HG02571 (cell line): ENCODE measurements around the gene STARD3NL.
A peak's percentile ranks its signal among the peaks of the same experiment; 100 is the strongest.
"Not testable (repeated sequence)": the region's sequence is repeated elsewhere in the genome, so short reads cannot be mapped to it uniquely, and the experiment has no call there.

Experiments
- ATAC-seq: cut with Tn5 transposase; IDR thresholded peaks from one replicate; pipeline ENCODE4 v1.9.1; 2021; ENCODE audit warnings: mild to moderate bottlenecking, moderate library complexity; ENCODE audit not compliant: unreplicated experiment

STARD3NL gene

DNA sequence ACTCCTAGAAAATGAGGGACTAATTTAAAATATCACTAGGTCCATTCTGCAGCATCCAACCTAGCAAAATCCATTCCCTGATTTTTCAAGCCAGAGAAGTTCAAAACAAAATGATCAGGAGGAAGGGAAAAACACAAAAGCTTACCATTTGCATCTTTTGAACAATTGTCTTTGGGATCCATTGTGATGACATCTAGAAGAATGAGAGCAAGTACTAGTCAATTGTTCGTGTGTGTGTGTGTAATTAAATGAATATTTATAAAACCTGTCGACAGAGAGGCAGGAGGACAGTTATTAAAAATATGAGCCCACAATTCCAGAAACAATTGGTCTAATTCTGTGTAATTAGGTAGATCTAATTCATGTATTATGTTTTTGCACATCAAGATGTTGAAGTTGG lies 84.0 kb downstream of the STARD3NL start:
- ATAC-seq: not testable (repeated sequence)

DNA sequence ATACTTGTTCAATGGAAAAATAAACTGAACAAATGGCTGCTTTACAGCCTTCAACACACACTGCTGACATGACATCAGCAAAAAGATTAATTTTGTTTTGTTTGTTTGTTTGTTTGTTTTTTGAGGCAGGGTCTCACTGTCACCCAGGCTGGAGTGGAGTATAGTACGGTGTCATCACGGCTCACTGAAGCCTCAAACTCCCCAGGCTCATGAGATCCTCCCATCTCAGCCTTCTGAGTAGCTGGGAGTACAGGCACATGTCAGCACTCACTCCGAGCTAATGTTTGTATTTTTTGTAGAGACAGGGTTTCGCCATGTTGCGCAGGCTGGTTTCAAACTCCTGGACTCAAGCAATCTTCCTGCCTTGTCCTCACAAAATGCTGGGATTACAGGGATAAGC lies 84.5 kb downstream of the STARD3NL start:
- no peak for ATAC-seq

DNA sequence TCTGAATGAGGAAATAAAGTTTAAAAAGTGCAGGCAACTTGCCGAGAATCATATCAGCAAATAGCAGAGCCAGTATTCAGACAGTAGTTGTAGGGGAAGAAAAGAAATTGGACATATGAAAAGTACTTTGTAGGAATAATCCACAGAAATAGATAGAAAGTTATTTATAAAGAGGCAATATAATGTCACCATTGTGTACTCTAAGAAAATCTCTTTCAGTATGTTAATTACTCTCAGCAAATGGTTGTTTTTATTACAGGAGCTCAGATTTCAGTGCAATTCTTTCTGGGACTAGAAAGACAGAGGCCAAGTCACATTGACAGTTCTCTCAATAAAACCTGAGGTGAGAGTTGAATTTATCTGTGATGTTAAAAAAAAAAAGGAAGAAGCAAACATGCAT lies 85.2 kb downstream of the STARD3NL start:
- not testable (repeated sequence) for ATAC-seq

DNA sequence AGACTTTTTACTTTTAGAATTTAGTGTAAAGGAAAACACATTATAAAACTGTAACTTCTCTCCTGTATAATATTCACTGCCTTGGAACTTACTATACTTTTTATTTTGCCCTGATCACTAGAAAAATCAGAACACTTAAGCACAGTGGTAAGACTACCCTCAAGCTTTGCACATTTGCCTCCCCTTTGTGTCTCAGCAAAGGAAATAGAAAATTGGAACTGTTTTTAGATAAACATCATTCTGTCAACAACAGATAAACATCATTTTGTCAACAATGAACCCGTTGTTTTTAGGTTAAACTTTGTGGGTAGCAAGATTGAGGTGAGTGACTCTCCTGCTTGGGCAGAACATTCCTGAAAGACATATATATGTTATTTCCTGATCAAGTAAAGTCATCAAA lies 86.6 kb downstream of the STARD3NL start:
- ATAC-seq: not testable (repeated sequence)

DNA sequence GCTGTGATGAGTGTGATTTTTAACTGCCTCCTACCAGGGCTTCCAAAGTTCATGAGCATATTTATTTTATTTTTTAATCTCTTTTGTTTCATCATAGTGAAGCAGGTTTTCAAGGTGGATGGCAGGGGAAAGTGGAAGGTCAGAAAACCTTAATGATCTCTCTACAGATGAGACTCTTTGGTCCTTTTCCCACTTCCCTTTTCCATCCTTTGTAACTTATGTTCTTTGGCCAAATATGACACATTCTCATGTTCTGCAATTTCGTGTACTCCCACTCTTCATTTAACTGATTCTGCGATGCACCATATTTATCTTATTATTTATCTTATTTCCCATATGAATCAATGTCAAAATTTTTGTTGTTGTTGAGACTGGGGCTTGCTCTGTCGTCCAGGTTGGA lies 87.9 kb downstream of the STARD3NL start:
- ATAC-seq: not testable (repeated sequence)

DNA sequence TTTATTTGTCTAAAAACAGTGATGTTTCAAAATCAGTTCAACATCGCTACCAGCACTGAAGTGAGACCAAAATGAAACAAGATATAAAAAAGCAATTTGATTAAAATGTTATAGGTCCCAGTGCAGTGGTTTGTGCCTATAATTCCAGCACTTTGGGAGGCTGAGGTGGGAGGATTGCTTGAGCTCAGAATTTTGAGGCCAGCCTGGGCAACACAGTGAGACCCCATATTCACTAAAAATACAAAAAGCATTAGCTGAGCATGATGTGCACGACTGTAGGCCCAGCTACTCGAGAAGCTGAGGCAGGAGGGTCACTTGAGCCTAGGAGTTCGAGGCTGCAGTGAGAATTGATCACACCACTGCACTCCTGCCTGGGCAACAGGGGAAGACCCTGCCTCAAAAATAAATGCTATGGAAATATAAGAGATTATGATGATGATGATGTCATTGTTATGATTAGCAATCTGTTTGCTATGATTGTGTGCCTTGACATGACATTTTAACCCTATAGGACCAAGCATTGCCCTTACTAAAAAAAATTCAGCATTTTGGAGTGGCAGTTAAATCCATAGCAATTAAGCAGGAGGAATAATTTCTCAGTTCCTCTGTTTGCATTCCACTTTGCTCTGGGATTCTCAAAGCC lies 91.8 kb downstream of the STARD3NL start:
- not testable (repeated sequence) for ATAC-seq

DNA sequence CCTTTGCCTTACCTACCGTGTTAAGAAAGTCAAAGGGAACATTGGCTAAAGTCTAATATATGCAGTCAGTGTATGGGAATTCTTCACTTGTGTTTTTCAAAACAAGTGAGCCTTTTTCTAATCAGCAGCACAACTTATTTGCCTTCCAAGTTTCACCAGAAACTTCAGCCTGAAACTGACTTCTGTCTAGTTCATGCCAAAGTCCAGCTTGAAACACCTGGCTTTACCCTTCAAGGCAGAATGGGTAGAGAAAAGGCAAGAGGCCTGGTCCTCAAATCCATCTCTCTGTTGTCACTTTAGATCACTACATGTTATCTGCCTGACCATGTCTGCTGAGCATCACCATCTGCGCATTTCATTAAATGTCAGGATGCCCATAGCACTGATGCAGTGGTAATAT lies 92.4 kb downstream of the STARD3NL start:
- ATAC-seq: peak; percentile 53

DNA sequence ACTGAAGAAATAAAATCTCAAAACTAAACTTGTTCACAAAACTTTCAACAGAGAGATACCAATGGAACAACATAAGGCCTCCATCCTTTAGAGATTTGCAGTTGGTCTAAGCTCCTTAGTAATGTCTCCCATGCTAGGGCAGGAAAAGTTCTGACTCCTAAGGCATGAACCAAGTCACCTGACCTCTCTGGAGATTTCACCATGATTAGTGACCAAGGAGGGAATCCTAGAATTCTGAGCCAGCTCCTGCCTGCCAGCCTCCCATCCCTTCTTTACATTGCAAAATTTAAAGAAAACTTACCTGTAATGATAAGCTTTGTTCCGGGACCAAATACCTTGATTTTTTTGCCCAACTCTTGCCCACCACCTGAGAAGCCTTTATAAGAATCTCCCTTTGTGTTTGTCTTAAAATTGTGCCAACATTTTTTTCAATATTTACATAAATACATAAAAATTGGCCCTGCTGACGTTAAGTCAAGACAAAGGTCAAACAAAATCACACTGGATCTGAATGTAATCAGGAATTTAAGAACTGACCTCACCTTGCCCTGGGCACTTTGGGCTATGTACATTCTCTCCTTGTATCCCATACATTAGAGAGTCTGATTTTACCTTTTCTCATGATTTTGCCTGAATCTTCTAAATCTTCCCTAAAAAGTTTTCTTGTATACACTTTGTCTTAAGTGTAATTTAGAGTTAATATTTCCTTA lies 95.4 kb downstream of the STARD3NL start, which contains the start of gene TARP:
Gene TARP, minus strand, starts transcription at position 351 of the 710 bp plus-strand sequence.
- ATAC-seq: no peak

DNA sequence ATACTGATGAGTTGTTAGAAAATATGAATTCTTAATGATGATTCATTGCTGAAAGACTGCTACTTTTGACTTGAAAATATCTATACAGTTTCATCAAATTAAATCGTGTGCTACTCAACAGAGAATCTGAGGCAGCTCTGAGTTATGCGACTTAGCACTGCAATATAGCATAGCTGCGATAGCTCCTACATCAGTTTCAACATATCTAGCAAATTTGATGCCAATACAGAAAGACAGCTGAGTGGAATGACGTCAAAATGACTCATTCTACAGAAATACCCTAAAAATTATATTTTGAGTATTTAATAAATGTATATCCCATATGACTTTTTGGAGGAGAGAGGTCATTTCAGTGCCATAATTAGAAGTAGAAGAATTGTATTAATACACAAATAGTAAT lies 96.4 kb downstream of the STARD3NL start:
- ATAC-seq: no peak

DNA sequence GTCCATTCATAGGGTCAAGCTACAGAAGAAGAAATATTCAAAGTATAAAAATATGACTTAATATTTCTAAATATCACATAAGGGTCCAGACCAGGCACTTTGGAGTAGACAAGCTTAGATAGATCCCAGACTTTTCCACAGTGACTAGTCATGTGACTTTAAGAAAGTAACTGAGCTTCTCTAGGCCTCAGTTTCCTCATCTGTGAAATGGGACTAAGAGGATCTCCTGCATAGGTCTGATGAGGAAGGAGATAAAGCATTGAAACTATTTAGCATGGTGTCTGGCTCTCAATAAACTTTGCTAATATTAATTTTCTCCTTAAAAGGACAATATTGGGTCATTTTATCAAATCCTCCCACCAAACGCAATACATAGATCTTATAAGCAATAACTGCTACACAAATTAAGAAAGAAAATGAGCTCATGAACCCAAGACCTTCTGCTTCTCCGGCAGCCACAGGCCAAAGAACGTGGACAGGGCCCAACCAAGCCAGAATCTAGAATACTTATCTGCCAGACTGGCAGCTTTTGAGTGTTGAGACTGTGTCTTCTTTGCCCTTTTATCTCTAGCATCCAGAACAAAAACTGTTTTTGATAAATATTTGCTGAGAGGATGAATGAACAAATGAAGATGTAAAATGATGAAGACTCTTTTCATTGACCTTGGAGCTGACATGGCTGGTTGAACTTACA lies 97.0 kb downstream of the STARD3NL start:
- ATAC-seq: no peak

DNA sequence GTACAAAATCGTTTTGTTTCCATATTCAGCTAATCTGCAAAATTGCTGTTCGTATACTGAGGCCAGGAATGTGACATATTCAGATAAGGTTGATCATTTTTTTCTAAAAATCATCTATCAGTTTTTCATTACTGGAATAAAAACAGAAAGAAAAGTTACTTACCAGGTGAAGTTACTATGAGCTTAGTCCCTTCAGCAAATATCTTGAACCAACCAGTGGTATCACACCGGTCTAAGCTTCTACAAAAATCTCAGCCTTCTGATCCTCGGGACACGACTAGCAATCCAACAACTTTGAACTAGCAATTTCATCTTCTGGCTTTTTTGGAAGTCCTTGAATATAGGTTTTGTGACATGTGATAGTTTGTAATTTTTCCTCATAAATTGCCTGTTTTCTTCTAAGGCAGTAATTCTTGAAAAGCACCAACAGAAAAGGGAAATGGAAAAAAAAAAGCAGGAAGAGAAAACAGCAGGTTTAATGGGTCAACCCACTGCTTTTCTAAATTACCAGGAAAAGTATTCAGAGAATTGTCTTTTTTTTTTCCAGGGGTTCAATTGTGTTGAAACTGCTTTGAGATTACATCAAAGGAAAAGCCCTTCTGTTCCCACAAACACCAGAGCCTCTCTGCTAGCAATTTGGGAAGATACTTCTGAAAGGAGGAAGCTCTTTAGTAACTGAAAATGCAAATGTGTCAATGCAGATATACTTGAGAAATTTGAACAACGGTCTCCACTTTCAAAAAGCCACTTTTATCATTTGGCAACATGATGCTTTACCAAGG lies 98.2 kb downstream of the STARD3NL start:
- no peak for ATAC-seq

DNA sequence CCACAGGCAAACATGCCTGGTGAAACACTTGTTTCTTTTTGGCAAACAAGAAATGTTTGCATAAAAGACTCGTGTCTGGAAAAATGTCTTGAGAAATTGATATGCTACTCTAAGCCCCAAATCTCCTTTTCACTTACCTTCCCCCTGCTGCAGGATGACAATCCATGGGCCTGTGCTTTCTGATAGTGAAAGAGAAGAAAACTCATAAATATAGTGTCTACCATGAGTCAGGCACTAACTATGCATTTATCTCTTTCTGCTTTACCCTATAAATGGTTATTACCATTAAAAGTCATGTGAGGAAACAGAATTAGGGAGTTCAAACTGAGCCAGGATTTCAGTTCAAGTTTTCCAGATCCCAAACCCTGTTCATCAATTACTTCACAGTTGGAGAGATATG lies 102.0 kb downstream of the STARD3NL start:
- ATAC-seq: no peak
